NOMO-1 (cell line): ENCODE results near the gene DAGLB.

Source experiments
- DNase-seq, 2 experiments: peaks; one replicate each; lab custom pipeline; 2025; ENCODE audit not compliant: unreplicated experiment in 2 of 2; lab: John Stamatoyannopoulos, UW

The DAGLB gene

GRCh38 chr7:6433784-6434615, 13.8 kb downstream of the DAGLB start:
- DNase-seq: peak; percentile 50 to 87

GRCh38 chr7:6432781-6433180, 15.0 kb downstream of the DAGLB start:
- no peak for DNase-seq

GRCh38 chr7:6430974-6431373, 16.8 kb downstream of the DAGLB start:
- no peak for DNase-seq

GRCh38 chr7:6430271-6430940, 17.3 kb downstream of the DAGLB start:
- DNase-seq: no peak

GRCh38 chr7:6425948-6426347, 21.8 kb downstream of the DAGLB start:
- DNase-seq: no peak

GRCh38 chr7:6423942-6424701, 23.6 kb downstream of the DAGLB start:
- DNase-seq: peak; percentile 78 to 86

- DNase-seq: peak in 1 of 2 experiments; percentile 9
Measured at GRCh38 chr7:6422926-6423632, 24.7 kb downstream of the DAGLB start.

DNA sequence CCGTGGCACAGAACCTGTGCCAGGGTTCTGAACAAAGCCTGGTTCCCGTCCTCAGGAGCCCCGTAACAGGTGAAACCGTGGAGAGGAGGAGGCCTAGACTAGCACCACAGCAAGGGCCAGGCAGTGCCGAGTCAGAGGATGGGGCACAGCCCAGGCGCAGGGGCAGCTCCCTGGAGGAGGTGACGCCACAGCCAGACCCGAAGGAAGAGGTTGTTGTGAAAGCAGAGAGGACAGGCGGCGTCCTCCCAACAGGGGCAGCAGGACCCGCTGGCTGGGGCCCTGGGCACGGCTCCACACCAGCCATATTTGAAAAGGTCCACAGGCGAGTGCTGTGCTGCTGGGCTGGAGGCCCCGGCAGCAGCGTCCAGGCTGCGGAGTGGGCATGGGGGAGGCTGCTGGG, 25.7 kb downstream of the DAGLB start:
- no peak for DNase-seq

DNA sequence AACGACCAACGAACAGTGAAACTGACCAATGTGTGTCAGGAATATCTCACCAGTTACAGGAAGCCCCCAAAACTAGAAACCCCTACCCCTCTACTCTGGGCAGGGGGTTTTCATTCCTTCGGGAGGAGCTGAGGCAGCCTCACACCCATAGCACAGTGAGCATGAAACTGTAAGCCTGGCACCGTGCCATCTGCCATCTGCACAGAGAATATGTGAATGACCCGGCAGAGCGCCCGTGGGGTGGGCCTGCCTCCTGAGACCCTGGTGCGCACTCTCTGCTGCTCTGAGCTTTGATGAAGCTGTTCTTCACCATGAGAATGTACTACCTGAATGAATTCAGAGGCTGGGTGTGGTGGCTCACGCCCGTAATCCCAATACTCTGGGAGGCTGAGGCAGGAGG, 27.1 kb downstream of the DAGLB start:
- DNase-seq: no peak

- no peak for DNase-seq
Measured at GRCh38 chr7:6419310-6419773, 28.4 kb downstream of the DAGLB start.

- DNase-seq: no peak
Measured at GRCh38 chr7:6417408-6417807, 30.3 kb downstream of the DAGLB start.

DNA sequence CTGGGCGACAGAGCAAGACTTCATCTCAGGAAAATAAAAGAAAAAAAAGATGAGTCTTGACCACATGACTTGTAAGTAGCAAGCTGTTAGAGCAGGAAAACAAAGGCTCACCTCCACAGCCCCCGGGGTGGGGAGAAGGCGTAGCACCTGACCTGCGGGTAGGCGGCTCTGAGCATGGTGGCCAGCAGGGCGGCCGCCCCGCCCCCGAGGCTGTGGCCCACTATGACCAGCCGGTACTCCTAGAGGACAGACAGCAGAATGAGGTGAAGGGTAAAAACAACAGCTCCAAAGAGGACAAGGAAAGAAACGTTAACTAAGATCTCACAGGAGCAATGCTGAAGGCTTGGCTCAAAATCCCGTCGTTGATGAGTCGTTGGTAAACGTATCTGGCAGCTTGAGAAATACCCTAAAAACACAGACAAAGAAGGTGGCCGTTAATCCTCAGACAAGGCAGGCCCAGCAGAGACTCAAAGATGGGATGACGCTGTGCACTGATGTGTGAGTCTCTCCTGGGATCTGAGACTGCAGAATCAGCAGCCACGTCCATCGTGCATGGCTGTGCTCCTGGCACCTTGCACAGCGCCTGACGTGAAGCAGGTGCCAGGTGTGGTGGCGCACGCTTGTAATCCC, 31.1 kb downstream of the DAGLB start:
- no peak for DNase-seq

DNA sequence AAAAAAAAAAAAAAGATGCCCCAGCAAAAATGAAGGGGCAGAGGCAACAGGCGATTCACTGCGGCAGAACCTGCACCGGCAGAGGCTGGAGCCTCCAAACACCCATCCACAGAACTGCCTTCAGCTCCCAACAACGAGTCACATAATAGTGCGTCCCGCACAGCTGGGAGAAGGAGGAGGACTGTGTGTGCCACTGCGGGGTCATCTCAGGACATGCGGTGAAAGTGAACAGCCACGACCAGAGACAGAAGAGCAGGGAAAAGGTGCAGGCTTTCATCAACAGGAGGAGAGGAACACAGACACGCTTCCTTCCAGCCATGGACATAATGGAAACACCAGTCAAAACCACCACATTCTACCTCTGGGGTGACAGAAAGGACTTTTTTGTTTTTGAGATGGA, 34.1 kb downstream of the DAGLB start:
- DNase-seq: no peak

GRCh38 chr7:6409944-6410693, 37.6 kb downstream of the DAGLB start:
- no peak for DNase-seq

GRCh38 chr7:6409091-6409490, 38.7 kb downstream of the DAGLB start:
- DNase-seq: no peak

DNA sequence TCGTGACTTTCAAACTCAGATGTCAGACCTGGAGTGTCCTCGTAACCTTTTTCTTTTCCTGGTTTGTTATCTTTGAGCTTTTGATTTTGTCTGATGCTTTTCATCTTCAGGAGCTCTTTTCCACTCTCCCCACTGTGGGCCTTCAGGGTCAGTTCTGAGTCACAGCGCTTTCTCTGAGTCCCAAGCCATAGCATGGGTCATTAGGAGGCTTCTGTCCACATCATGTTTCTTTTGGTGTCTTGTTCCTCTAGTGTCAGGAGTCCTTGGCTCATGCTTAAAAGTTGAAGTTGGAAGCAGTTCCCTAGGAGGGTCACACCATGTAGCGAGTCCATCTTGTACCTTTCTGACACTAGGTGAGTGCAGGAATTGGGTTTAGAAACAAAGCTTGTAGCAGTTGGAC, 40.3 kb downstream of the DAGLB start:
- DNase-seq: no peak

GRCh38 chr7:6406121-6406520, 41.6 kb downstream of the DAGLB start:
- no peak for DNase-seq

DNA sequence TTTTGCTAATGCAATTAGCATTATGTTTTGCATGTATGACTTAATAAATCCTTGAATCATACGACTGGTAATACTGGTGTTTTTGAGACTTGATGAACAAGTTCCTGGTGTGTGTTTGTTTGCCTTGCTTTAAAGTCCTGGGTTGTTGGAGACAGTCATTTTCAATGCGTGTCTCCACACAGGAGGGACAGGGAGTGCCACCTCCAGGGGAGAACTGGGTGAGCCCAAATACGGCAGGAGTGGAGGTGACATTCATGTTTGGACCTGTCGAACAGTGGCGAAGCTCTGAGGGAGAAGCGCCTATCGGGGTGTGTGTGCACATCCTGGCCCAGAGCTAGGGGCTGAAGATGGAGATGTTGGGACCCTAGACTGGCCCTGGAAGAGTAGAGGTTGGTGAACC, 43.8 kb downstream of the DAGLB start:
- no peak for DNase-seq

DNA sequence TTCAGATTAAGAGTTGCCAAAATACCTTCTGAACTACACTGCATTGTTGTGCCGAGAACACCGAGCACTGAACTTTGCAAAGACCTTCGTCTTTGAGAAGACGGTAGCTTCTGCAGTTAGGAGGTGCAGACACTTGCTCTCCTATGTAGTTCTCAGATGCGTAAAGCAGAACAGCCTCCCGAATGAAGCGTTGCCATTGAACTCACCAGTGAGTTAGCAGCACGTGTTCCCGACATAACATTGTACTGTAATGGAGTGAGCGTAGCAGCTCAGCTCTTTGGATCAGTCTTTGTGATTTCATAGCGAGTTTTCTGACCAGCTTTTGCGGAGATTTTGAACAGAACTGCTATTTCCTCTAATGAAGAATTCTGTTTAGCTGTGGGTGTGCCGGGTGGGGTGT, 45.0 kb downstream of the DAGLB start:
- DNase-seq: no peak

GRCh38 chr7:6402041-6402440, 45.7 kb downstream of the DAGLB start:
- DNase-seq: no peak
